ENCODE results near the gene CCDC90B. TPM values are rescaled to one million over a fixed set of nuclear protein-coding genes. Genes with fewer than 3 reads are reported as not detected.

CCDC90B gene
- total and polyA plus RNA-seq, 2 of the 13 experiments (the other 11 are each of a cell fraction or from before 2014, with no cell fraction given) = 17.1 to 46.1 TPM

GRCh38 chr11:83284501-83285150, 1.5 kb downstream of the CCDC90B start (continued):
- TF ChIP-seq FOXO4 (CRISPR knock-in tag; conservative IDR thresholded peaks at IDR 0.05) (no peak), ZNF263 (CRISPR knock-in tag; IDR thresholded peaks at IDR 0.05) (no peak), MED13 (CRISPR knock-in tag; IDR thresholded peaks at IDR 0.05) (no peak), RNF219 (CRISPR knock-in tag; IDR thresholded peaks at IDR 0.05) (no peak), TEF (CRISPR knock-in tag; IDR thresholded peaks at IDR 0.05) (0 out of 2 replicates have a peak, but pooled peaks have one; percentile 6), ZNF530 (CRISPR knock-in tag; IDR thresholded peaks at IDR 0.05; ENCODE audit: low read depth) (no peak), FIP1L1 (IDR thresholded peaks at IDR 0.05; ENCODE audit: borderline replicate concordance, insufficient read depth, low read depth, low read length) (no peak), RERE (CRISPR knock-in tag; IDR thresholded peaks at IDR 0.05; ENCODE audit: low read depth) (peak; percentile 29; the same call in 1 of the 2 replicates), MZF1 (CRISPR knock-in tag; IDR thresholded peaks at IDR 0.05; ENCODE audit: borderline replicate concordance) (no peak), BCL6 (CRISPR knock-in tag; IDR thresholded peaks at IDR 0.05) (peak; percentile 51; the same call in 1 of the 2 replicates), ZNF451 (CRISPR knock-in tag; IDR thresholded peaks at IDR 0.05) (no peak), GPBP1L1 (CRISPR knock-in tag; IDR thresholded peaks at IDR 0.05) (no peak), LBX2 (CRISPR knock-in tag; IDR thresholded peaks at IDR 0.05; ENCODE audit: borderline replicate concordance) (no peak), ATRX (CRISPR knock-in tag; IDR thresholded peaks at IDR 0.05; ENCODE audit: borderline replicate concordance) (no peak)

All from HepG2 (cell line).